CD14-positive monocyte (primary cell): ENCODE data around the gene OTUB1. TPM values are rescaled to one million over a fixed set of nuclear protein-coding genes. Genes with fewer than 3 reads are reported as not detected.

Experiments
- DNase-seq, 3 donors: peaks; one replicate each; pipeline ENCODE4 v3.0.0-alpha.2; 2011 to 2022
- H2AFZ ChIP-seq: 2 replicates; pipeline ENCODE4 v1.6.0; 2012; ENCODE audit warnings: mild to moderate bottlenecking, low read depth, low read length, inconsistent platforms; ENCODE audit not compliant: insufficient read depth, poor library complexity, severe bottlenecking
- H3K27ac ChIP-seq, 2 donors: 1 replicate in 1 of 2; 2 replicates in 1 of 2; pipeline ENCODE4 v1.5.1; 2012 to 2013; ENCODE audit warnings: low read length in 2 of 2, control low read depth in 1 of 2, inconsistent platforms in 1 of 2, low read depth in 1 of 2, mild to moderate bottlenecking in 1 of 2
- H3K27me3 ChIP-seq, 2 donors: one replicate each; pipeline versions ENCODE4 v1.6.0 to v1.6.1; 2011 to 2013; ENCODE audit warnings: low read length in 2 of 2; ENCODE audit not compliant: control insufficient read depth in 2 of 2, insufficient read depth in 2 of 2
- H3K36me3 ChIP-seq, 2 donors: replicated peaks in 1 of 2; 1 replicate in 1 of 2; 2 replicates in 1 of 2; pipeline versions ENCODE4 v1.5.1 to v1.6.1; 2012 to 2013; ENCODE audit warnings: low read length in 2 of 2, control low read depth in 1 of 2, inconsistent platforms in 1 of 2, mild to moderate bottlenecking in 1 of 2; ENCODE audit not compliant: insufficient read depth in 2 of 2, control insufficient read depth in 1 of 2
- H3K4me1 ChIP-seq, 2 donors: 1 replicate in 1 of 2; 2 replicates in 1 of 2; pipeline versions ENCODE4 v1.5.1 to v1.6.1; 2012 to 2013; ENCODE audit warnings: low read length in 2 of 2, control low read depth in 1 of 2, inconsistent platforms in 1 of 2, mild to moderate bottlenecking in 1 of 2, moderate library complexity in 1 of 2; ENCODE audit not compliant: insufficient read depth in 2 of 2, control insufficient read depth in 1 of 2
- H3K4me2 ChIP-seq: replicated peaks from 2 replicates; pipeline ENCODE3; 2012; ENCODE audit warnings: low read length, moderate library complexity, mild to moderate bottlenecking; ENCODE audit not compliant: poor library complexity, severe bottlenecking; ENCODE audit errors: extremely low read depth
- H3K4me3 ChIP-seq, 3 experiments: fragments of 200-600 bp in 1 of 3; sonication (generic) in 1 of 3; replicated peaks in 1 of 3; 1 replicate in 2 of 3; 2 replicates in 1 of 3; pipeline ENCODE4 v1.5.1; 2011 to 2013; ENCODE audit warnings: low read length in 3 of 3, mild to moderate bottlenecking in 3 of 3, control low read depth in 2 of 3, low read depth in 2 of 3, inconsistent platforms in 1 of 3, moderate library complexity in 1 of 3
- H3K79me2 ChIP-seq: 2 replicates; pipeline ENCODE4 v1.6.0; 2012; ENCODE audit warnings: mild to moderate bottlenecking, control low read depth, inconsistent platforms, low read length, moderate library complexity; ENCODE audit not compliant: insufficient read depth
- H3K9ac ChIP-seq: 2 replicates; pipeline ENCODE4 v1.6.0; 2017; ENCODE audit warnings: low read length, mild to moderate bottlenecking; ENCODE audit not compliant: insufficient read depth, poor library complexity, severe bottlenecking
- H3K9me3 ChIP-seq, 2 donors: replicated peaks in 1 of 2; 1 replicate in 1 of 2; 2 replicates in 1 of 2; pipeline versions ENCODE4 v1.5.1 to v1.6.1; 2012 to 2013; ENCODE audit warnings: low read length in 2 of 2, control low read depth in 1 of 2; ENCODE audit not compliant: control insufficient read depth in 1 of 2, insufficient read depth in 1 of 2
- H4K20me1 ChIP-seq: 2 replicates; pipeline ENCODE4 v1.6.0; 2012; ENCODE audit warnings: mild to moderate bottlenecking, low read length, control low read depth, moderate library complexity; ENCODE audit not compliant: insufficient read depth
- H3K27ac Mint-ChIP-seq, 7 donors: one replicate each; pipeline ENCODE4 v1.8.0; 2020; ENCODE audit warnings: mild to moderate bottlenecking in 7 of 7, mixed read lengths in 7 of 7, moderate library complexity in 6 of 7, inconsistent platforms in 2 of 7
- H3K27me3 Mint-ChIP-seq, 3 donors: one replicate each; pipeline ENCODE4 v1.8.0; 2021 to 2022; ENCODE audit warnings: low read depth in 3 of 3, mild to moderate bottlenecking in 3 of 3, mixed read lengths in 3 of 3, moderate library complexity in 3 of 3, inconsistent platforms in 1 of 3
- H3K36me3 Mint-ChIP-seq, 2 donors: one replicate each; pipeline ENCODE4 v1.8.0; 2020; ENCODE audit warnings: mixed read lengths in 2 of 2, inconsistent platforms in 1 of 2, mild to moderate bottlenecking in 1 of 2
- H3K4me1 Mint-ChIP-seq: one replicate; pipeline ENCODE4 v1.8.0; 2020; ENCODE audit warnings: mild to moderate bottlenecking, mixed read lengths
- H3K4me3 Mint-ChIP-seq, 2 donors: one replicate each; pipeline ENCODE4 v1.8.0; 2020; ENCODE audit warnings: mild to moderate bottlenecking in 2 of 2, mixed read lengths in 2 of 2, moderate library complexity in 1 of 2
- H3K9me3 Mint-ChIP-seq, 7 donors: one replicate each; pipeline ENCODE4 v1.8.0; 2020 to 2022; ENCODE audit warnings: mixed read lengths in 7 of 7, mild to moderate bottlenecking in 6 of 7, moderate library complexity in 6 of 7, inconsistent platforms in 2 of 7
- WGBS: methylation state at CpG from one replicate; pipeline ENCODE4 v1.1.5; 2013; ENCODE audit warnings: missing lambda C conversion rate; ENCODE audit not compliant: insufficient coverage; 5-methylcytosine and 5-hydroxymethylcytosine counted together
- intact Hi-C, 2 donors: fragments of 100-400 bp; cut with micrococcal nuclease; formaldehyde crosslinking; loops; one replicate each; pipeline versions ENCODE4 v1.15.0 to v1.15.1; 2023
- polyA plus RNA-seq, 3 donors: library from polyadenylated mRNA; depleted of rRNA in 1 of 3; unstranded in 2 of 3; stranded (reverse) in 1 of 3; fragments of 300-500 nt in 2 of 3; fragments of >200 nt in 1 of 3; fragmentation: Illumina TruSeq in 2 of 3; gene quantifications; 1 replicate in 2 of 3; 2 replicates in 1 of 3; pipeline ENCODE4 v1.2.3, GENCODE V29; 2012 to 2021
- TF ChIP-seq, protein P1 (sequence below): fragments of 200-600 bp; IDR thresholded peaks from one replicate; pipeline ENCODE4 v1.8.0; 2022; ENCODE audit warnings: antibody characterized with exemption, mild to moderate bottlenecking

The OTUB1 gene
- polyA plus RNA-seq, 3 donors, result 131 to 170 (median 140) TPM

- Histone ChIP-seq H3K9ac (no peak overlapping the region), H3K36me3 (no peaks in the 10 kb centered on the region), H3K79me2 (no peaks in the 10 kb centered on the region), H3K9me3 (no peaks in the 10 kb centered on the region), H3K27me3 (no peaks in the 10 kb centered on the region), H3K4me2 (no peak overlapping the region), H3K27ac (no peak overlapping the region), H3K4me1 (peaks cover 23 to 25% of the 10 kb centered on the region in 2 donors), H2AFZ (no peak overlapping the region), H3K4me3 (no peak overlapping the region), H4K20me1 (no peaks in the 10 kb centered on the region)
- H3K9me3 Mint-ChIP-seq, result no peaks in the 10 kb centered on the region
- peaks cover 20% of the 10 kb centered on the region for H3K4me1 Mint-ChIP-seq
- peaks cover 4 to 8% (median 5%) of the 10 kb centered on the region in 3 donors for H3K27me3 Mint-ChIP-seq
- no peak overlapping the region for H3K4me3 Mint-ChIP-seq
- no peaks in the 10 kb centered on the region for H3K36me3 Mint-ChIP-seq
- intact Hi-C loops, result no loop called here
- TF ChIP-seq, protein P1, sequence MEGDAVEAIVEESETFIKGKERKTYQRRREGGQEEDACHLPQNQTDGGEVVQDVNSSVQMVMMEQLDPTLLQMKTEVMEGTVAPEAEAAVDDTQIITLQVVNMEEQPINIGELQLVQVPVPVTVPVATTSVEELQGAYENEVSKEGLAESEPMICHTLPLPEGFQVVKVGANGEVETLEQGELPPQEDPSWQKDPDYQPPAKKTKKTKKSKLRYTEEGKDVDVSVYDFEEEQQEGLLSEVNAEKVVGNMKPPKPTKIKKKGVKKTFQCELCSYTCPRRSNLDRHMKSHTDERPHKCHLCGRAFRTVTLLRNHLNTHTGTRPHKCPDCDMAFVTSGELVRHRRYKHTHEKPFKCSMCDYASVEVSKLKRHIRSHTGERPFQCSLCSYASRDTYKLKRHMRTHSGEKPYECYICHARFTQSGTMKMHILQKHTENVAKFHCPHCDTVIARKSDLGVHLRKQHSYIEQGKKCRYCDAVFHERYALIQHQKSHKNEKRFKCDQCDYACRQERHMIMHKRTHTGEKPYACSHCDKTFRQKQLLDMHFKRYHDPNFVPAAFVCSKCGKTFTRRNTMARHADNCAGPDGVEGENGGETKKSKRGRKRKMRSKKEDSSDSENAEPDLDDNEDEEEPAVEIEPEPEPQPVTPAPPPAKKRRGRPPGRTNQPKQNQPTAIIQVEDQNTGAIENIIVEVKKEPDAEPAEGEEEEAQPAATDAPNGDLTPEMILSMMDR, result no peak
- WGBS, result 100% methylated on average over 2 of the region's 7 CpGs
- DNase-seq, result no peak
- H3K27ac Mint-ChIP-seq, result peak overlapping the region in 2 of 7 donors; percentile 32 to 55
Observed at GRCh38 chr11:64026575-64027205, 40.5 kb downstream of the OTUB1 start.

- Mint-ChIP-seq H3K4me1 (peaks cover 22% of the 10 kb centered on the region), H3K4me3 (peak overlapping the region; percentile 67 to 70), H3K36me3 (no peaks in the 10 kb centered on the region), H3K27ac (peak overlapping the region in 6 of 7 donors; percentile 37 to 83 (median 59)), H3K27me3 (peaks cover 6 to 10% (median 9%) of the 10 kb centered on the region in 3 donors), H3K9me3 (no peaks in the 10 kb centered on the region)
- peak; percentile 31 to 32 (median 32) for DNase-seq
- Histone ChIP-seq H3K79me2 (no peaks in the 10 kb centered on the region), H3K27ac (peak overlapping the region; percentile 67 to 73), H3K9ac (peak overlapping the region; percentile 59), H3K9me3 (no peaks in the 10 kb centered on the region), H4K20me1 (no peaks in the 10 kb centered on the region), H3K36me3 (no peaks in the 10 kb centered on the region), H2AFZ (peak overlapping the region; percentile 85), H3K4me1 (peaks cover 23 to 25% of the 10 kb centered on the region in 2 donors), H3K4me3 (peak overlapping the region; percentile 3 to 80 (median 41)), H3K4me2 (peak overlapping the region; percentile 94), H3K27me3 (peaks cover 0 to 2% of the 10 kb centered on the region in 2 donors)
- TF ChIP-seq, protein P1, result no peak
- intact Hi-C loops, result no loop called here
- WGBS, result 4% methylated on average over 10 of the region's 20 CpGs
Observed at GRCh38 chr11:64027651-64028397, 41.6 kb downstream of the OTUB1 start.
